ENCODE measurements around the gene DNMT3A. TPM values are rescaled to one million over a fixed set of nuclear protein-coding genes. Genes with fewer than 3 reads are reported as not detected.

The DNMT3A gene
- total RNA-seq, 1 experiment from 2014 or later: 215 TPM

DNA sequence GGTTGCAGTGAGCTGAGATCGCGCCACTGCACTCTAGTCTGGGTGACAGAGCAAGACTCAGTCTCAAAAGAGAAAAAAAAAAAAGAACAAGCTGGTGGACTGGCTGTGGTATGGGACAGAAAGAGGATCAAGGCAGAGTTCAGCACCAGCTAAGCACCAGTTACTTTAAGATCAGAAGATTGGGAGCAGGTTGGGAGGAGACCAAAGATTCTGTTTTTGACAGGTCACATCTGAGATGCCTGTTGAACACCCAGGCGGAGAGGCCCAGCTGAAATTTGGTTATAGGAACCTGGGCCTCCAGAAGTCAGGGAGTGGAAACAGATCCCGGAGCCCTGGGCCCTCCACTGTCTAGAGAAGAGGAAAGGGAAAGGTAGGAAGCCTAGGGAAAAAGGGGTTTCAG lies 120.1 kb downstream of the DNMT3A start:
- H3K27ac ChIP-seq (ENCODE audit: insufficient read length, low read depth, low read length): no peak overlapping the region
- no peak overlapping the region for H2BK15ac ChIP-seq (ENCODE audit: low read depth, low read length)
- H3K4me1 ChIP-seq (ENCODE audit: insufficient read depth, low read length): no peaks in the 10 kb centered on the region; the same call in 1 of the 2 replicates
- no peak overlapping the region for H2BK120ac ChIP-seq (ENCODE audit: low read depth, low read length, poor library complexity, severe bottlenecking)
- no peak overlapping the region for H3K23ac ChIP-seq (ENCODE audit: insufficient read length, low read depth, low read length)
- no peak overlapping the region for H4K5ac ChIP-seq (ENCODE audit: insufficient read length, low read depth, low read length)
- no peaks in the 10 kb centered on the region for H4K20me1 ChIP-seq (ENCODE audit: control insufficient read depth, insufficient read depth, insufficient read length)
- no peaks in the 10 kb centered on the region for H3K79me1 ChIP-seq (ENCODE audit: insufficient read depth, low read depth, low read length, poor library complexity, severe bottlenecking)
- Mint-ChIP-seq H3K36me3 (ENCODE audit: insufficient read depth in 1 of 3, low read depth in 3 of 3) (no peaks in the 10 kb centered on the region), H3K4me1 (peaks cover 0 to 6% of the 10 kb centered on the region in 2 experiments; a peak in 1 of 4 replicates), H3K27ac (peak overlapping the region in 1 of 3 experiments; percentile 55; a peak in 2 of 7 replicates), H3K9me3 (no peaks in the 10 kb centered on the region), H3K27me3 (ENCODE audit: low read depth) (peaks cover 3% of the 10 kb centered on the region), H3K4me3 (no peak overlapping the region)
- DNase-seq: no peak
- no peak overlapping the region for H4K8ac ChIP-seq (replicated peaks; ENCODE audit: insufficient read length, low read depth, low read length)
- H2AFZ ChIP-seq (ENCODE audit: low read length): no peak overlapping the region
- H3K79me2 ChIP-seq (ENCODE audit: insufficient read depth, low read length): no peaks in the 10 kb centered on the region
- WGBS (ENCODE audit: extremely low coverage, insufficient read length, low lambda C conversion rate): no CpG with 5 or more reads among the region's 4 CpGs
- H3K9me3 ChIP-seq (ENCODE audit: control insufficient read depth, low read depth, low read length): no peaks in the 10 kb centered on the region
- H3K4ac ChIP-seq (ENCODE audit: low read depth, low read length): no peak overlapping the region
- no peak overlapping the region for H3K14ac ChIP-seq (ENCODE audit: insufficient read depth, low read length)
- no peak overlapping the region for H3K4me2 ChIP-seq (ENCODE audit: insufficient read depth, insufficient read length, low read length)
- H2BK20ac ChIP-seq (ENCODE audit: low read depth, low read length, poor library complexity, severe bottlenecking): no peak overlapping the region
- no peak overlapping the region for H2BK5ac ChIP-seq (ENCODE audit: insufficient read length, low read length)
- H3K9ac ChIP-seq (ENCODE audit: extremely low read depth, insufficient read length, low read length): no peak overlapping the region
- H3K56ac ChIP-seq (ENCODE audit: insufficient read length, low read depth, low read length): no peak overlapping the region
- H3T11ph ChIP-seq (ENCODE audit: low read length): no peak overlapping the region
- H2AK5ac ChIP-seq (ENCODE audit: insufficient read length, low read length): no peak overlapping the region
- no peaks in the 10 kb centered on the region for H3K27me3 ChIP-seq (ENCODE audit: insufficient read depth, low read length)
- no peak overlapping the region for H4K91ac ChIP-seq (ENCODE audit: insufficient read length, low read depth, low read length)
- TF ChIP-seq, protein P1, sequence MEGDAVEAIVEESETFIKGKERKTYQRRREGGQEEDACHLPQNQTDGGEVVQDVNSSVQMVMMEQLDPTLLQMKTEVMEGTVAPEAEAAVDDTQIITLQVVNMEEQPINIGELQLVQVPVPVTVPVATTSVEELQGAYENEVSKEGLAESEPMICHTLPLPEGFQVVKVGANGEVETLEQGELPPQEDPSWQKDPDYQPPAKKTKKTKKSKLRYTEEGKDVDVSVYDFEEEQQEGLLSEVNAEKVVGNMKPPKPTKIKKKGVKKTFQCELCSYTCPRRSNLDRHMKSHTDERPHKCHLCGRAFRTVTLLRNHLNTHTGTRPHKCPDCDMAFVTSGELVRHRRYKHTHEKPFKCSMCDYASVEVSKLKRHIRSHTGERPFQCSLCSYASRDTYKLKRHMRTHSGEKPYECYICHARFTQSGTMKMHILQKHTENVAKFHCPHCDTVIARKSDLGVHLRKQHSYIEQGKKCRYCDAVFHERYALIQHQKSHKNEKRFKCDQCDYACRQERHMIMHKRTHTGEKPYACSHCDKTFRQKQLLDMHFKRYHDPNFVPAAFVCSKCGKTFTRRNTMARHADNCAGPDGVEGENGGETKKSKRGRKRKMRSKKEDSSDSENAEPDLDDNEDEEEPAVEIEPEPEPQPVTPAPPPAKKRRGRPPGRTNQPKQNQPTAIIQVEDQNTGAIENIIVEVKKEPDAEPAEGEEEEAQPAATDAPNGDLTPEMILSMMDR (conservative IDR thresholded peaks at IDR 0.05): no peak
- H2BK12ac ChIP-seq (ENCODE audit: insufficient read length, low read depth, low read length): no peak overlapping the region
- H3K18ac ChIP-seq (ENCODE audit: insufficient read length, low read depth, low read length): no peak overlapping the region
- no peaks in the 10 kb centered on the region for H3K23me2 ChIP-seq (ENCODE audit: insufficient read length, low read depth, low read length, poor library complexity, severe bottlenecking)

All from H9 (cell line).